Measurements from ENCODE around the gene STYK1.

STYK1 gene

DNA sequence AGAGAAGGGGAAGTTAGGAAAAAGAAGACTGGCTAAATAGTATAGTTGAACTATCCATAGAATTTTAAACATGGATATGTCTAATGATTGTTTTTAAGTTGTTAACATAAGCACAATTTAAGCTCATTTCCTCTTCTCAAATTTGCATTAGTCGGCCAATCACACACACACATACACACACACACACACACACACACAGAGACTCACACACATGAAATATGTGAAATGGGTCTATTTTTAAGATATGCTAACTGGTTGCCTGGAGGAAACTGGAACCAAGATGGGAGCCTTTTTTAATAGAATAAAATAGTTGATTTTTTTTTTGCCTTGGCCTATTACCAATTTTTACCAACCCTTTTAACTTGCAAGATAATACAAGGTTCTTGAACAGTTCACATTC lies 24.0 kb upstream of the STYK1 start:
- no peak for DNase-seq (ENCODE audit: low read depth)
- in situ Hi-C loops (cut with HindIII; ENCODE audit: low sequenced_read_pairs) = no loop called here
- TF ChIP-seq, protein P1, sequence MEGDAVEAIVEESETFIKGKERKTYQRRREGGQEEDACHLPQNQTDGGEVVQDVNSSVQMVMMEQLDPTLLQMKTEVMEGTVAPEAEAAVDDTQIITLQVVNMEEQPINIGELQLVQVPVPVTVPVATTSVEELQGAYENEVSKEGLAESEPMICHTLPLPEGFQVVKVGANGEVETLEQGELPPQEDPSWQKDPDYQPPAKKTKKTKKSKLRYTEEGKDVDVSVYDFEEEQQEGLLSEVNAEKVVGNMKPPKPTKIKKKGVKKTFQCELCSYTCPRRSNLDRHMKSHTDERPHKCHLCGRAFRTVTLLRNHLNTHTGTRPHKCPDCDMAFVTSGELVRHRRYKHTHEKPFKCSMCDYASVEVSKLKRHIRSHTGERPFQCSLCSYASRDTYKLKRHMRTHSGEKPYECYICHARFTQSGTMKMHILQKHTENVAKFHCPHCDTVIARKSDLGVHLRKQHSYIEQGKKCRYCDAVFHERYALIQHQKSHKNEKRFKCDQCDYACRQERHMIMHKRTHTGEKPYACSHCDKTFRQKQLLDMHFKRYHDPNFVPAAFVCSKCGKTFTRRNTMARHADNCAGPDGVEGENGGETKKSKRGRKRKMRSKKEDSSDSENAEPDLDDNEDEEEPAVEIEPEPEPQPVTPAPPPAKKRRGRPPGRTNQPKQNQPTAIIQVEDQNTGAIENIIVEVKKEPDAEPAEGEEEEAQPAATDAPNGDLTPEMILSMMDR (IDR thresholded peaks at IDR 0.05; ENCODE audit: low read depth, low read length, missing control alignments) = no peak
- no peak overlapping the region for H3K4me3 ChIP-seq (ENCODE audit: low read depth, low read length)

DNA sequence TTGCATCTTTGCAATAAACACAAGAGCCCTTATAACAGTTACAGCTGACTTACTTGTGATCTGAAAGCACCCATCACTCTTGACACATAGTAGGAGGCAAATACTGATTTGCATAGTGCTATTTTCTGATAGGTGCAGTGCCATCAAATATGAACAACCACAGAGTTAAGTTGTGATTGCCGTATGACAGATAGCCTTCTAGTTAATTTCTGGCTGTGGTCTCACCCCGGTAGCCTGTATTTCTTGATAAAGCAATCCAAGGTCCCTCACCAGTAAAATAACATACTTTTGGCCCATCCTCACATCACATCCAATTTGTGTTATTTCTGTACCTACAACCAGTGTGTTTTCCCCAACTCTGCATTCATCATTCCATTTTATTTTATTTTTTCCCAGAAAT lies 23.3 kb upstream of the STYK1 start:
- no peak overlapping the region for H3K4me3 ChIP-seq (ENCODE audit: low read depth, low read length)
- in situ Hi-C loops (cut with HindIII; ENCODE audit: low sequenced_read_pairs) = no loop called here
- no peak for DNase-seq (ENCODE audit: low read depth)
- TF ChIP-seq, protein P1 (IDR thresholded peaks at IDR 0.05; ENCODE audit: low read depth, low read length, missing control alignments) = no peak

DNA sequence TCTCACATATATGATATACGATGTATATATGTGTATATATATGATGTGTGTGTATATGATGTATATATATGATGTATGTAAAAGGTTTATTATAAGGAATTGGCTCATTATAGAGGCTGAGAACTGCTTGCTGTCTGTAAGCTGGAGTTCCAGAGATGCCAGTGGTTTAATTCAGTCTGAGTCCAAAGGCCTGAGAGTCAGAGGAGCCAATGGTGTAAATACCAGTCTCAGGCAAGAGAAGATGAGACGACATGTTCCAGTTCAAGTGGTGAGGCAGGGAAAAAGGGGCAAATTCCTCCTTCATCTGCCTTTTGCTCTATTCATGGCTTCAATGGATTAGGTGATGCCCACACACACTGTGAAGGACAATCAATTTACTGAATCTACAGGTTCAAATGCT lies 17.1 kb upstream of the STYK1 start:
- TF ChIP-seq, protein P1 (IDR thresholded peaks at IDR 0.05; ENCODE audit: low read depth, low read length, missing control alignments) = no peak
- H3K4me3 ChIP-seq (ENCODE audit: low read depth, low read length) = no peak overlapping the region
- in situ Hi-C loops (cut with HindIII; ENCODE audit: low sequenced_read_pairs) = no loop called here
- DNase-seq (ENCODE audit: low read depth) = no peak

DNA sequence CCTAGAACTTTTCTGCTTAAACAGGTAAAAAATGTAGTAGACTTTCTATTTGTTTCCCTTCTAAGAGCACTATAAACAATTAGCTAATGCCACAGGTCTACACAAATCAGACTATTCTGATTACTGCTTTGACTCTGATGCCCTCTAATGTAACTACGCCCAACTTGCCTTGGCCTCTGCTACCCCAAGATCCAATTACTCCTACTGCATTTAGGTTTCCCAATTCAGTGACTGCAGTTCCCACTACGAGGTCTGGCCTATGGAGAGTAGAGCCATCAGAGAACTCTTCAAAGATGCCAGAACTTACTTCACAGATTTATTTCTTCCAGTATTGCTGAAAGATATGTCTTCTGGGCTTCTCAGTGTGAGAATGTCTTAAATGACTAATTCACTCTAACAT lies 15.3 kb upstream of the STYK1 start:
- TF ChIP-seq, protein P1 (IDR thresholded peaks at IDR 0.05; ENCODE audit: low read depth, low read length, missing control alignments) = no peak
- DNase-seq (ENCODE audit: low read depth) = no peak
- in situ Hi-C loops (cut with HindIII; ENCODE audit: low sequenced_read_pairs) = no loop called here
- H3K4me3 ChIP-seq (ENCODE audit: low read depth, low read length) = no peak overlapping the region

DNA sequence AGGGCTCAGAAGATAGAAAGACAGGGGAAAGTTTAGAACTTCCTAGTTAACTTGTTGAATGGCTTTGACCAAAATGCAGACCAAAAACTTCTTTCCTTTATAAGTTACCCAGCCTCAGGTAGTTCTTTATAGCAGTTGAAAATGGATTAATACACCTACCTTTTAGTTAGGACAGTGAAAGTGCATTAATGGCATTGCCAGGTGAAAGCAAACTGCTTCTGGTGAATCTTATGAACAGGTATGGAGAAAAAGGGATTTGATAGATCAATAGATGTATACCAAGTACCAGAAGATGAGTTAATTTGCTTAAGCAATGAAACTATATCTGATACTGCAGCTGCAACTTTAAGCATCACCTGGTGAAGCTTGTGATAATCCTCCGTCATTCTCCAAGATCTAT lies 14.2 kb upstream of the STYK1 start:
- DNase-seq (ENCODE audit: low read depth) = no peak
- TF ChIP-seq, protein P1 (IDR thresholded peaks at IDR 0.05; ENCODE audit: low read depth, low read length, missing control alignments) = no peak
- H3K4me3 ChIP-seq (ENCODE audit: low read depth, low read length) = no peak overlapping the region
- in situ Hi-C loops (cut with HindIII; ENCODE audit: low sequenced_read_pairs) = no loop called here

DNA sequence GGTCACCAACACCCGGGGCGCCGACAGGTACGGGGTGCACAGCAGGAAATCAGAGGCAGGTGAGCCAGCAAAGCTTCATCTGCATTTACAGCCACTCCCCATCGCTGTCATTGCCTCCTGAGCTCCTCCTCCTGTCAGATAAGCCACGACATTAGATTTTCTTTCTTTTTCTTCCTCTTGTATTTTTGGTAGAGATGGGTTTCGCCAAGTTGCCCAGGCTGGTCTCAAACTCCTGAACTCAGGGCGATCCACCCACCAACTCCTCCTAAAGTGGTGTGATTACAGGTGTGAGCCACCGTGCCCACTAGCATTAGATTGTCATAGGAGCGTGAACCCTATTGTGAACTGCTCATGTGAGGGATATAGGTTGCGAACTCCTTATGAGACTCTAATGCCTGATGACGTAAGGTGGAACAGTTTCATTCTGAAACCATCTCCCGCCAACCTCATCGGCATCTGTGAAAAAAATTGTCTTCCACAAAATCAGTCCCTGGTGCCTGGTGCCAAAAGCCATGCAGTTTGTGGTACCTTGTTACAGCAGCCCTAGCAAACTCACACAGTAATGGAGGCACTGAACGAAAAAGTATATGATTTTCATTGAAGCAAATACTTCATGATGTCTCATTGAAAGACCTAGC lies 1.5 kb downstream of the STYK1 start:
- no peak overlapping the region for H3K4me3 ChIP-seq (ENCODE audit: low read depth, low read length)
- no peak for DNase-seq (ENCODE audit: low read depth)
- TF ChIP-seq, protein P1 (IDR thresholded peaks at IDR 0.05; ENCODE audit: low read depth, low read length, missing control alignments) = no peak
- in situ Hi-C loops (cut with HindIII; ENCODE audit: low sequenced_read_pairs) = no loop called here

Data from astrocyte of the cerebellum (primary cell).